HG02763 (cell line): ENCODE data around the gene ARHGAP31.
"Not testable (repeated sequence)": the region's sequence is repeated elsewhere in the genome, so short reads cannot be mapped to it uniquely, and the experiment has no call there.

ENCODE experiments used
- ATAC-seq: cut with Tn5 transposase; IDR thresholded peaks from one replicate; pipeline ENCODE4 v1.9.1; 2021; ENCODE audit warnings: mild to moderate bottlenecking, moderate library complexity; ENCODE audit not compliant: unreplicated experiment

The ARHGAP31 gene

DNA sequence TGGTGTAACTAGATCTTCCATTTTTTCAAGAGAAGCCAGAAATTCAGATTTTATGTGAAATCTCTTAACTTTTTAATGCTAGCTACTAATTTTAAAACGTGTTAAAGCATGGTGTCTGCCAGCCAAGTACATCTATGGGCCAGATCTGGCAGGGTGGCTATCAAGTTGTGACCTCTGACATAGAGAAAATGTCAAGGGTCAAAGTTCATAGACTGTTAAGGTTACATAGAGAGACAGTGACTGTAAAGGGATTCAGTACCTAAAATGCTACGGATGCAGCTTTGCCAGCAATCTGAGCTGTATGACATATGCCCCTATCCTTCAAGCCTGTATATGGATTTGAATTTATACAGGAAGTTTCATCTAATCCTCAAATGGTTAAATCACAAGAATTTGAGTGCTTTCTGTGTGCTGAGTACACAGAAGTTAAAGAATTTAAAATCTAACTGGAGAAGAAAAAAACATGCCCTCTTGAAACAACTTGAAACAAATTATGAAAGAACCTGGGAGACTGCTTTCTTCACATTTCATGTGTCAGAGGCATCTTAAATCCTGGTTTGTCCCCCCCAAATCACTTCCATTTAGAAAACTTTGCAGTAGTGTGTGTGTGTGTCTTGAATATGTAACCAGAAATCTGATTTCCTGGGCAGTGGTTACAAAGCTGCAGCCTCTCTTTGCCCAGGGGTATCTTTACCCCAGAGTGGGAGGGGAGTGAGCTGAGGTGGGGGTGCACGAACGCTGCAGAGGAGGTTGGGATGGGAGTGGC lies 895 bp upstream of the ARHGAP31 start:
- ATAC-seq: no peak

DNA sequence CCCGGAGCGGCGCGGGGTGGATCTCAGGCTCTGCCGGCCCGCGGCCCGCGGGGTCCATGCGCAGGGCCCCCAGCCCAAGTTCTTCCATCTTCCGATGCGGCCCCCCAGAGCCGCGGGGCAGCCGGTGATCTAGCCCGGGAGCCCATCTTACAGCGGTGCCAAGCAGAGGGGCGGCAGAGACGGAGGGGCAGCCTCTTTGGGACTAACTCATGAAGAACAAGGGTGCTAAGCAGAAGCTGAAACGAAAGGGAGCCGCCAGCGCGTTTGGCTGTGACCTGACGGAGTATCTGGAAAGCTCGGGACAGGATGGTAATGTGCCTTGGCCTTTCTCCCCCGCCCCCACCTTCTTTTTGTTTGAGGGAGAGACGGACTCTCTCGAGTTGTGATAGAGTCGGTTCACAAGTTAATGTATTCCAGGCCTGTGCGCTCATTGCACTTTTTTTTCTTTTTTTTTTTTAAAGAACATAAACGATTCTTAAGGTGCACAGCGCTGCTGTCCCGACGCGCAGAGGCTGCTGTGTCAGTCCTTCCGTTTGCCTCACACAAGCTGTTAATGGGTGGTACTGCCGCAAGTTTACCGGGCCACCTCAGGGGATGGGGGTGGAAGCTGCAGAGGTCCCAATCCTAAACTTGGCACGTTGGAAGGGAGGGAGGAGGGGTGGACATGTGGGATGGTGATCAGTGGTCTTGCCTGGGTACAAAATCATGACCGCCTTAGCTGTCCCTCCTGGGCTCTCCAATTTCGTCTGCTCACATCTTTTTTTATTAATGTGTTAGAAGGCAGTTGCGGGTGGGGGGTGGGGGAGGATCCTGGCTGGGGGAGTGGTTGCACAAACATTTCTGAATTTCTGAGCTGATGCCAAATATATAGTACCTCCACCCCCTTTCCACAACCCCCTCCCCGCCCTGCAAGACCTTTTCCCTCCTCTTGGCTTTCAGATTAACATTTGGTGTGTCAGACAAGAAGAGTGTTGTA lies 801 bp downstream of the ARHGAP31 start:
- peak; percentile 28 for ATAC-seq

- no peak for ATAC-seq
Observed at GRCh38 chr3:119295816-119296726, 1.9 kb downstream of the ARHGAP31 start.

GRCh38 chr3:119296727-119297122 lies 2.5 kb downstream of the ARHGAP31 start:
- ATAC-seq: no peak

GRCh38 chr3:119297169-119297568 lies 3.0 kb downstream of the ARHGAP31 start:
- no peak for ATAC-seq

DNA sequence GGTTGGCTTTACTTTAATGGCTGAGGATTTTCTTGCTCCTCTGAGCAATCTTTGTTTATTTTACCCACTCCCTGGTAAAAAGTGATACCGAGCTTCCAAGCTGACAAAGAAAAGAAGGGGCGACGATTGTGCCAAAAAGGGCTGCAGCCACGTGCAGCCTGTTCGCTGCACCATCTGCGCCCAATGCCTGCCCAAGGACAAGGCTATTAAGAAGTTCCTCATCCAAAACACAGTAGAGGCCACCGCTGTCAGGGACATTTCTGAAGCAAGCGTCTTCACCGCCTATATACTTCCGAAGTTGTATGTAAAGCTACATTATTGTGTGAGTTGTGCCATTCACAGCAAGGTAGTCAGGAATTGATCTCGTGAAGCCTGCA lies 4.4 kb downstream of the ARHGAP31 start:
- ATAC-seq: no peak

DNA sequence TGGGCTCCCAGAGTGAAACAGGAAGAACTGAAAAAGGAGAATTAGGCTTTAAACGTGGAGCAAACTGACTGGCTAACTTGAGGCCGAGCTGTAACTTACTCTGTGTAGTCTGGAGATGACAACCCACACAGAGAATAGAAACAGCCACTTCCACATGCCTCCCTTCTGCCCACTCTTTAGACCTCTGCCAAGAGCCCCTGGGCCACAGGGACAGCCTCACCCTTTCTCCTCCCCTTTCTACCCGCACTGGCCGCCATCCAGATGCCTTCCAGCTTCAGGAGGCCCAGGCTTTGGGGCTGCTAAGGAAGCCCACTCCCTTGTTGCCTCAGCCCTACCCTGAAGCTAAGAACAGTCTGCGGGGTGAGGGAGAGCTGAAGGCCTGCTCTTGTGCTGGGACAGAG lies 6.8 kb downstream of the ARHGAP31 start:
- no peak for ATAC-seq

DNA sequence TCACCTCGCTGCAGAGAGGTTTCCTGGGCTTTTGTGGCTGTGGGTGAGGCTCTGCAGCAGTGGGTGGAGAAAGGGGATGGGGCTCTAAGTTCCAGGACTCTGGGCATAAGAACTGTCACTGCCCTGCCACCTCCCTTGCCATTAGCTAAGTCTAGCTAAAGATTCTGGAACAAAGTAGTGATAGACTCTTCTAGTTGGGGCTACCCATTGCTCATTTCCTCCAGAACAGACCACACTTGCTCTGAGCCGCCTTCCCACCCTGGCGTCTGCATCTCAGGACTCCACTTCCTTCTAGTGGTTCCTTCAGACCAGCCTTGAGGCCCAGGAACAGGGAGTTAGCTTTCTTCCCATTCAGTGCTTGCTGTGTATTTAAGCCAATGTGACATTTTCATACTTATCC lies 7.5 kb downstream of the ARHGAP31 start:
- no peak for ATAC-seq

- peak; percentile 63 for ATAC-seq
Observed at GRCh38 chr3:119302697-119303551, 8.7 kb downstream of the ARHGAP31 start.

- ATAC-seq: no peak
Observed at GRCh38 chr3:119304201-119304713, 10.1 kb downstream of the ARHGAP31 start.

DNA sequence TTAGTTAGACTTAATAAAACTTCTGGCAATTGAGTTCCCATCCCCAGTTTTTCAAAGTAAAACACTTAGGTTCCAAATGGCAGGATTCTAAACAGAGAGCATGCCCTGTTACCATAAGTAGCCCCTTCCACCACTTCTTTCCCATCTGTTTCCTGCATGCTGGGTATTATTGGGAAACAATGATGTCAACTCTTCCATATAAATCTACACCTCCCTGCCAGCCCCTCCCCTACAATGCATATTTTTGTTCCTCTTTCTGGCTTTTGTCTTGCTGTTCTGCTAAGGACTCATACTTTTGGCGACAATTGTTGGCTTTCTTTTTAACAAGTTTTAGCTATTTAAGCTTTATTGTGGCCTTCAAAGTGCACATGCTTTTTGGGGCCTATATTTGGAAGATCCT lies 11.1 kb downstream of the ARHGAP31 start:
- no peak for ATAC-seq

- ATAC-seq: not testable (repeated sequence)
Observed at GRCh38 chr3:119306378-119306777, 12.2 kb downstream of the ARHGAP31 start.

- ATAC-seq: no peak
Observed at GRCh38 chr3:119308355-119308754, 14.2 kb downstream of the ARHGAP31 start.

- no peak for ATAC-seq
Observed at GRCh38 chr3:119309591-119309990, 15.4 kb downstream of the ARHGAP31 start.

DNA sequence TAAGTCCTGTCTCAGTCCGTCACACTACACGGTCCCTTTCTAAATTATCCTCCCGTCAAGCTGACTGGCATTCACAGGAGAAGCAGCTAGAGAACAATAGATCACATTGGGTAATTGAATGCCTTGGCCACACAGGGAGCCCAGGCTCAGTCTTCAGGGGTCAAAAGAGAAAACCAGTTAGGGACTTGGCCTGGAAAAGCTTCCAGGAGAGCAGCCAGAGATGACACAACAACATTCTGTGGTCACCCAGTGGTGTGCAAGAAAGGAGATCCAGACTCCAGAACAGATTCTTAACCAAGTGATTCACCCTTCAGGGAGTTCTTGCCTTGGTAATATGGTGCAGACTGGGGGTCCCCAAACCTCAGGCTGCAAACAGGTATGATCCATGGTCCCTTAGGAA lies 15.9 kb downstream of the ARHGAP31 start:
- ATAC-seq: no peak

DNA sequence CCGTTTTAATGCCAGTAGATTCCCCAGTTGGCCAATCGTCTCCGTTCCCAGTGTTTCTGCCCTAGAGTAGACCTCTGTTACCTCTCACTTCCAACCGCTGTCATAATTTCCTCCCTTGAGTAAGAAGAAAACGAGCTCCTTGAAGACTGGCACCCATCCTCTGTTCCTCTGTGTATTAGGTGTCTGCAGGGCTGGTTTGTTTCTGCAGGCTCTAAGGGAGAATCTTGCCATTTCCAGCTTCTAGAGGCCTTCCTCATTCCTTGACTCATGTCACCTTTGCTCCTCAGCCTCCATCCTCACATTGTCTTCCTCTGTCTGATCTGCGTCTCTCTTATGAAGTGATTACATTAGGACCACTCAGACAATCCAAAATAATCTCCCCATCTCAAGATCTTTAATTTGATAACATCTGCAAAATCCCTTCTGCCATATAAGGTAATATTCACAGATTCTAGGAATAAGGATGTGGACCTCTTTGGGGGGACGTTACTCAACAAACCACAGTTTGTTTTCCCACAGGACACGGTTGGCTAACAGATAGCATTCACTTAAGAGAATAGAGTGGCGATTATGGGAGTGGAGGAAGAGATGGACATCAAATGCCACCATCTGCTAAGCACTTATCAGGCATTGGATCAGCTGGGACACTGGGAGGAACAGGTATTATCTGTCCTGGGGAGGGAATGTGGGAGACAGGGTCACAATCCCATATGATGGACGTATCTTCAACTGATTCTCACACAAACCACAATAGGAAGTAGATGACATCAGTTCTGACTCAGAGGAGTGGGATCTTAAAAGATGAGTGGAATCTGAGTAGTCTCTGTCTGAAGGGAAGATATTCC lies 17.1 kb downstream of the ARHGAP31 start:
- no peak for ATAC-seq

DNA sequence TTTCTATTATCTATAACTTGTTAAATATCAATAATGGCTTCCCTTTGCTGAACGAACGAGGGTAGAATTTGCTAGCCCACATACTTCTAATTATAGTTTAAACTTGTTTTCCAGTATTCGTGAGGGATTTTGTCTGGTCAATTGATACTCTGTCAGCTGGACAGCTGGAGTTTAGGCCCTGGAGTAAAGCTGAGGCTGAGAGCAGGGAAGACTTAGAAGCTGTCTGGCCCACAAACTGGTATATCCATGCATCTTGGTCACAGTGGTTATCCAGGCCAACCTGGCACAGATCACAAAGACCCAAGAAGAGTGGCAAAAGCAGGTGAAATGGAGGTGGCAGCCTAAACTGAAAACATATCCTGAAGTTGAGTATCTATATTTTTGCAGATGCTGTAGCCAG lies 19.3 kb downstream of the ARHGAP31 start:
- no peak for ATAC-seq

DNA sequence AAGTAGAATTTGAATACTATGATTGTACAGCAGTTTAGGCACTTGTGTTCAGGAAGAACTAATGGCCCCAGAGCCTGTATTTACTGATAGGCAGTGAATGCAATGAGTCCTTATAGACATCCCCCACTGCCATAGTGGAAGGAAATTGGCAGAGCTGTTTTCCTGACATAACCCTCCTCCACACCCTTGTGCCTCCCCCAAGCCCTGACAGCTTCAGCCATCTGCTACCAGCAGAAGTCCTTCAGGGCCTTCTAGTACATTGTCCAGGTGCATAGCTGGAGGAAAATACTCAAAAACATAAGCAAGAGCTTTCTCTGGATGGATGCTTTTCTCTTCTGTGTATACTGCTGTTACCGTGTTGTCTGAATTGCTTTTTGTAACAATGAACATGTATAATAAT lies 20.6 kb downstream of the ARHGAP31 start:
- ATAC-seq: no peak
